ENCODE data around the gene IQCH.

DNA sequence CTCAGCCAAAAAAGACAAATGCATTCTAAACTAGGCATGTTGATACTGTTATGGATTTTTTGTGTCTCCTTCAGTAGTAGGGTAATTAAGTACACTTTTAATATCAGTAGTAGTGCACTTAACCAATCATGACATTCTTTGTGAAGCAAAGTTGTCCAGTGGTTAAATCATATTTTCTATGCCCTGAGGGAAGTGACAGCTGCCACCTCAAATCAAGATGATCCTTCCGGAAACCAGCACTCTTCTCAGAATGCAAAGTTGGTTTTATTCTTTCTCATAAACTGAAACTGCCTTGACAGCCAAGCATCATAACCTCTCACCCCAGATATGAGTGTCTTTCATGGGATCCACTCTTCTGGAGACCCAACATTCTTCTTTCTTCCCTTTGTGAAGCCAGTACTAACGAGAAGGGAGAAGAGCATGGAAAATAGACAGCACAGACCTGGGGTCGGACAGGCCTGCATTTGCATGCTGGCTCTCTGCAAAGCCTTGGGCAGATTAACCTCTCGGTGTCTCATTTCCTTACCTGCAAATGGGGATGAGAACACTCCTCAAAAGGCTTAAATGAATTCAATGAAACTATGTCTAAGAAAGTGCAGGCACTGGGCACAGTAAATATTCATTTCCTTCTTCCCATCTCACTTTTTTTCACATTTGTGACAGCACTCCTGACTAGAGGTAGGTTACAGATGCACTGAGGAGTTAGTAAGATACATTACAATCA lies 13.3 kb upstream of the IQCH start:
- TF ChIP-seq POLR2A (IDR thresholded peaks at IDR 0.05) (no peak), CTCF (IDR thresholded peaks at IDR 0.05) (no peak)

All from body of pancreas (tissue), 4 donors.